Neural cell (in vitro differentiated cells): Measurements from ENCODE around the gene GSS.

ENCODE experiments used
- EP300 ChIP-seq: fragments of 450-650 bp; conservative IDR thresholded peaks from 2 replicates; pipeline ENCODE4 v1.6.1; 2014; ENCODE audit warnings: antibody characterized with exemption, mild to moderate bottlenecking, moderate library complexity; ENCODE audit not compliant: poor library complexity, severe bottlenecking
- EZH2 ChIP-seq: fragments of 200-600, 300-800 bp; shearing (Covaris generic), sonication (generic); IDR thresholded peaks from 2 replicates; pipeline ENCODE4 v1.6.1; 2014; ENCODE audit warnings: antibody characterized with exemption, low read length, borderline replicate concordance, mild to moderate bottlenecking; ENCODE audit not compliant: insufficient read depth, poor library complexity, severe bottlenecking
- POLR2AphosphoS5 ChIP-seq: IDR thresholded peaks from 2 replicates; pipeline ENCODE4 v1.6.1; 2012
- TAF1 ChIP-seq: IDR thresholded peaks from 2 replicates; pipeline ENCODE4 v1.6.1; 2012; ENCODE audit warnings: low read depth
- TF ChIP-seq, protein P1 (sequence below): fragments of 450-650 bp; IDR thresholded peaks from 2 replicates; pipeline ENCODE4 v1.5.1; 2014; ENCODE audit warnings: antibody characterized with exemption, mild to moderate bottlenecking, moderate library complexity; ENCODE audit not compliant: poor library complexity, severe bottlenecking
- TF ChIP-seq, protein P2 (sequence below): IDR thresholded peaks from 2 replicates; pipeline ENCODE4 v1.6.1; 2012; ENCODE audit warnings: borderline replicate concordance

DNA sequence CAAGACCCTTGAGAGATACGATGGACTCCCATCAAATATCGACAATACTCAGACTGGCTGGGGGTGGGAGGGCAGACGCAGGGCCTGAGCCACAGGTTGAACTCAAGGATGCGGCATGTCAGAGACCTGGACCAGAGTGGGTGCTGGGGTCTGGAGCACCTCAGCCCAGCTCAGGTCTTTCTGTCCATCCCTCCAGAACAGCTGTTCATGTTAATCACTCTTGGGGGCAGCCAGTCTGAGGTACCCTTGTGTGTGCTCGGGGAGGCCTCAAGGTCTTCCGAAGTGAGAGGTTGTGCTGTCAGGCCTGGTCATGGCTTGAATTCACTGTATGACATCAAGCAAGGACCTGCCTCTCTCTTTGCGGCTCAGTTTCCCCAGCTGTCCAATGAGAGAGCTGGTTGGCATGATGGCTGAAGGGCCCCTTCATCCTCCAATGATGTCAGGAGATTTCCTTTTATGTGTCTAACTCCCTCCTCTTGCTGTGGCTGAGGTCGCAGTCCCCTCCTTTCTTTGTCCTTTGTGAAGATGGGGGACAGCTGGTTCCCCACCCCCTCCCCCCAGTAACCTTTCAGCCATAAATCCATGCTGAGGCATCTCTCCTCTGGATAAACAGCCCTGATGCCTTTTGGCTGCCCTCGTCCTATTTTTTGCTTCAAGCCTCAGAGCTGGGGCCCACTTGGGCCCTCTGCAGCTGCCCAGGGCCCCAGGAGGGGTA is 15.4 kb upstream of the GSS start:
- TF ChIP-seq TAF1: no peak
- TF ChIP-seq POLR2AphosphoS5: no peak
- TF ChIP-seq EZH2: no peak
- TF ChIP-seq, protein P1, sequence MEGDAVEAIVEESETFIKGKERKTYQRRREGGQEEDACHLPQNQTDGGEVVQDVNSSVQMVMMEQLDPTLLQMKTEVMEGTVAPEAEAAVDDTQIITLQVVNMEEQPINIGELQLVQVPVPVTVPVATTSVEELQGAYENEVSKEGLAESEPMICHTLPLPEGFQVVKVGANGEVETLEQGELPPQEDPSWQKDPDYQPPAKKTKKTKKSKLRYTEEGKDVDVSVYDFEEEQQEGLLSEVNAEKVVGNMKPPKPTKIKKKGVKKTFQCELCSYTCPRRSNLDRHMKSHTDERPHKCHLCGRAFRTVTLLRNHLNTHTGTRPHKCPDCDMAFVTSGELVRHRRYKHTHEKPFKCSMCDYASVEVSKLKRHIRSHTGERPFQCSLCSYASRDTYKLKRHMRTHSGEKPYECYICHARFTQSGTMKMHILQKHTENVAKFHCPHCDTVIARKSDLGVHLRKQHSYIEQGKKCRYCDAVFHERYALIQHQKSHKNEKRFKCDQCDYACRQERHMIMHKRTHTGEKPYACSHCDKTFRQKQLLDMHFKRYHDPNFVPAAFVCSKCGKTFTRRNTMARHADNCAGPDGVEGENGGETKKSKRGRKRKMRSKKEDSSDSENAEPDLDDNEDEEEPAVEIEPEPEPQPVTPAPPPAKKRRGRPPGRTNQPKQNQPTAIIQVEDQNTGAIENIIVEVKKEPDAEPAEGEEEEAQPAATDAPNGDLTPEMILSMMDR: no peak
- TF ChIP-seq, protein P2, sequence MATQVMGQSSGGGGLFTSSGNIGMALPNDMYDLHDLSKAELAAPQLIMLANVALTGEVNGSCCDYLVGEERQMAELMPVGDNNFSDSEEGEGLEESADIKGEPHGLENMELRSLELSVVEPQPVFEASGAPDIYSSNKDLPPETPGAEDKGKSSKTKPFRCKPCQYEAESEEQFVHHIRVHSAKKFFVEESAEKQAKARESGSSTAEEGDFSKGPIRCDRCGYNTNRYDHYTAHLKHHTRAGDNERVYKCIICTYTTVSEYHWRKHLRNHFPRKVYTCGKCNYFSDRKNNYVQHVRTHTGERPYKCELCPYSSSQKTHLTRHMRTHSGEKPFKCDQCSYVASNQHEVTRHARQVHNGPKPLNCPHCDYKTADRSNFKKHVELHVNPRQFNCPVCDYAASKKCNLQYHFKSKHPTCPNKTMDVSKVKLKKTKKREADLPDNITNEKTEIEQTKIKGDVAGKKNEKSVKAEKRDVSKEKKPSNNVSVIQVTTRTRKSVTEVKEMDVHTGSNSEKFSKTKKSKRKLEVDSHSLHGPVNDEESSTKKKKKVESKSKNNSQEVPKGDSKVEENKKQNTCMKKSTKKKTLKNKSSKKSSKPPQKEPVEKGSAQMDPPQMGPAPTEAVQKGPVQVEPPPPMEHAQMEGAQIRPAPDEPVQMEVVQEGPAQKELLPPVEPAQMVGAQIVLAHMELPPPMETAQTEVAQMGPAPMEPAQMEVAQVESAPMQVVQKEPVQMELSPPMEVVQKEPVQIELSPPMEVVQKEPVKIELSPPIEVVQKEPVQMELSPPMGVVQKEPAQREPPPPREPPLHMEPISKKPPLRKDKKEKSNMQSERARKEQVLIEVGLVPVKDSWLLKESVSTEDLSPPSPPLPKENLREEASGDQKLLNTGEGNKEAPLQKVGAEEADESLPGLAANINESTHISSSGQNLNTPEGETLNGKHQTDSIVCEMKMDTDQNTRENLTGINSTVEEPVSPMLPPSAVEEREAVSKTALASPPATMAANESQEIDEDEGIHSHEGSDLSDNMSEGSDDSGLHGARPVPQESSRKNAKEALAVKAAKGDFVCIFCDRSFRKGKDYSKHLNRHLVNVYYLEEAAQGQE: no peak
- TF ChIP-seq EP300: no peak
